KMS-11 (cell line): Measurements from ENCODE around the gene DPY19L1.

Experiments used
- H2AFZ ChIP-seq: fragments of 200-600 bp; sonication (generic); 2 replicates; pipeline ENCODE4 v1.6.1; 2016; ENCODE audit warnings: antibody characterized with exemption, mixed run types, low read depth
- H3K27ac ChIP-seq: fragments of 200-600 bp; sonication (generic); 2 replicates; pipeline ENCODE4 v1.6.1; 2016; ENCODE audit warnings: mild to moderate bottlenecking, mixed run types
- H3K27me3 ChIP-seq: fragments of 200-600 bp; sonication (generic); 2 replicates; pipeline ENCODE4 v1.6.1; 2017; ENCODE audit warnings: mild to moderate bottlenecking, low read depth, mixed run types, moderate library complexity; ENCODE audit not compliant: insufficient read depth
- H3K36me3 ChIP-seq: fragments of 200-600 bp; sonication (generic); 2 replicates; pipeline ENCODE4 v1.6.1; 2017; ENCODE audit warnings: mild to moderate bottlenecking, mixed run types; ENCODE audit not compliant: insufficient read depth
- H3K4me1 ChIP-seq: fragments of 200-600 bp; sonication (generic); 2 replicates; pipeline ENCODE4 v1.6.1; 2016; ENCODE audit warnings: mild to moderate bottlenecking, low read depth, mixed run types; ENCODE audit not compliant: poor library complexity, severe bottlenecking
- H3K4me2 ChIP-seq: fragments of 200-600 bp; sonication (generic); 2 replicates; pipeline ENCODE4 v1.7.0; 2016; ENCODE audit warnings: mild to moderate bottlenecking, mixed run types
- H3K4me3 ChIP-seq: fragments of 200-600 bp; sonication (generic); IDR thresholded peaks from 2 replicates; pipeline ENCODE4 v1.6.1; 2017; ENCODE audit warnings: low read depth, low read length, mixed read lengths; ENCODE audit not compliant: insufficient read depth
- H3K79me2 ChIP-seq: fragments of 200-600 bp; sonication (generic); 2 replicates; pipeline ENCODE4 v1.6.1; 2016; ENCODE audit warnings: low read depth, mixed run types; ENCODE audit not compliant: insufficient read depth
- H3K9ac ChIP-seq: fragments of 200-600 bp; sonication (generic); 2 replicates; pipeline ENCODE4 v1.6.1; 2016; ENCODE audit warnings: mild to moderate bottlenecking, mixed run types
- H4K20me1 ChIP-seq: fragments of 200-600 bp; sonication (generic); 2 replicates; pipeline ENCODE4 v1.6.1; 2016; ENCODE audit warnings: mild to moderate bottlenecking, mixed run types; ENCODE audit not compliant: insufficient read depth
- CTCF ChIP-seq: fragments of 200-600 bp; sonication (generic); conservative IDR thresholded peaks from 2 replicates; pipeline ENCODE4 v1.6.1; 2017; ENCODE audit warnings: low read depth, mild to moderate bottlenecking, antibody characterized with exemption, low read length, moderate library complexity, mixed read lengths

The DPY19L1 gene

GRCh38 chr7:35021445-35021844 lies 15.8 kb downstream of the DPY19L1 start:
- H3K4me3 ChIP-seq: no peak overlapping the region
- peaks cover 75% of the 10 kb centered on the region for H3K79me2 ChIP-seq
- H3K4me2 ChIP-seq: 0 out of 2 replicates have a peak overlapping the region, but pooled peaks have one; percentile 14
- H3K9ac ChIP-seq: no peak overlapping the region
- H3K27me3 ChIP-seq: no peaks in the 10 kb centered on the region
- no peak for TF ChIP-seq CTCF
- no peaks in the 10 kb centered on the region for H3K36me3 ChIP-seq
- H3K27ac ChIP-seq: no peak overlapping the region
- H2AFZ ChIP-seq: no peak overlapping the region
- H3K4me1 ChIP-seq: peaks cover 66% of the 10 kb centered on the region
- H4K20me1 ChIP-seq: no peaks in the 10 kb centered on the region

- peaks cover 59% of the 10 kb centered on the region for H3K79me2 ChIP-seq
- TF ChIP-seq CTCF: no peak
Measured at GRCh38 chr7:35019801-35020200, 17.5 kb downstream of the DPY19L1 start.

DNA sequence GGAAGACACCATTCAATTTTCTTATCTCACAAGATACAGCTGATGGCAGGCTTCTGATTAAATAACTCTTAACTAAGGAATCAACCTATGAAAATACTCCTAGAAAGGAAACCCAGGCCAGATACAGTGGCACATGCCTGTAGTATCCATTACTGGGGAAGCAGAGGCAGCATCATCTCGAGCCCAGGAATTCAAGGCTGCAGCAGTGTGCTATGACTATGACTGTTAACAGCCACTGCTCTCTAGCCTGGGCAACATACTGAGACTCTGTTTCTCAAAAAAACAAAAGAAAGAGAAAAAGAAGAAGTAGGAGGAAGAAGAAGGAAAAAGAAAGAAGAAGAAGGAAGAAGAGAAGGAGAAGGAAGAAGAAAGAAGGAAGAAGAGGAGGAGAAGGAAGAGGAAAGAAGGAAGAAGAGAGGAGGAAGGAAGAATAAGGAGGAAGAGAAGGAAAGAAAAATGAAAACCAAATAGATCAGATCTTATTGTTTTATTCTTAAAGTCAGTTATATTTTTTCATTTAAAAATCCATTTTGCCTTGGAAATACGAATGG lies 18.0 kb downstream of the DPY19L1 start:
- Histone ChIP-seq H3K4me1 (peaks cover 56% of the 10 kb centered on the region), H3K27me3 (no peaks in the 10 kb centered on the region), H4K20me1 (no peaks in the 10 kb centered on the region), H2AFZ (no peak overlapping the region), H3K4me3 (no peak overlapping the region), H3K4me2 (no peak overlapping the region), H3K36me3 (no peaks in the 10 kb centered on the region), H3K79me2 (peaks cover 56% of the 10 kb centered on the region), H3K27ac (no peak overlapping the region), H3K9ac (no peak overlapping the region)
- no peak for TF ChIP-seq CTCF

More at GRCh38 chr7:35019801-35020200, 17.5 kb downstream of the DPY19L1 start:
- Histone ChIP-seq H3K4me2 (no peak overlapping the region), H3K27me3 (no peaks in the 10 kb centered on the region), H3K9ac (no peak overlapping the region), H4K20me1 (no peaks in the 10 kb centered on the region), H3K36me3 (no peaks in the 10 kb centered on the region), H3K4me1 (peaks cover 62% of the 10 kb centered on the region), H3K4me3 (no peak overlapping the region), H3K27ac (no peak overlapping the region), H2AFZ (no peak overlapping the region)

GRCh38 chr7:35015346-35015859 lies 21.9 kb downstream of the DPY19L1 start:
- no peak for TF ChIP-seq CTCF
- no peaks in the 10 kb centered on the region for H3K27me3 ChIP-seq
- H3K36me3 ChIP-seq: no peaks in the 10 kb centered on the region
- H3K4me3 ChIP-seq: no peak overlapping the region
- no peak overlapping the region for H3K9ac ChIP-seq
- no peak overlapping the region for H3K4me2 ChIP-seq
- H4K20me1 ChIP-seq: no peaks in the 10 kb centered on the region; the same call in 1 of the 2 replicates
- peaks cover 20% of the 10 kb centered on the region for H3K4me1 ChIP-seq
- H2AFZ ChIP-seq: no peak overlapping the region
- peaks cover 24% of the 10 kb centered on the region for H3K79me2 ChIP-seq
- no peak overlapping the region for H3K27ac ChIP-seq
